HG03196 (cell line): ENCODE measurements around the gene SMIM12.

Experiments used
- ATAC-seq: cut with Tn5 transposase; IDR thresholded peaks from one replicate; pipeline ENCODE4 v1.9.1; 2021; ENCODE audit not compliant: unreplicated experiment

SMIM12 gene

DNA sequence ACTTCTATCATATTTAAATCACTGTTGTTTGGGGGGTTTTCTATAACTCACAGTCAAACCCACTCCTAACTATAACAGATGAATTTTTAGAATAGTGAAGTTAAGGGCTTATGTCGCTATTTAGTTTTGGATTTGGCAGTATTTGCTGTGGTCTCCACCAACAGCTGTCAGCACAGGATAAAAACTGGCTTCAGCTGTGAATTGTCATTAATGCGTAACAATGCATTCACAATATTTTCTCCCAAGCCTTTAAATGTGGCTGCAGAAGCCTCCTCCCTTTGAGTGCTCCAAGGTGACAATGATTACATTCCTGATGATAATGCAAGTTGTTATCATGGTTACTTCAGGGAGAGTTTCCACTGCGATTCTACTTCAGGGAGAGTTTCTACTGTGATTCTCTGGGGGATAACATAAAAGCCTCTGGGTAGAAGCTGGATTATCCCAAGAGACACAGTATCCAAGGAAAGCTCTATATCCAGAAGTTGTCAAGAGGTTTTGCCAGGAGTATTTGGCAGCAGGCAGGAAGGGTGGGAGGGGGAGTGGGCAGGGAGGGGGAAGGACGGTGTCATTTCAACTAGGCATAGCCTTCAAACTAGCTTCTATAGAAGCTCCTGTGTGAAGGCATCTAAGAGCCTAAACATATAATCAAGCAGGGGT, 14.9 kb upstream of the SMIM12 start:
- no peak for ATAC-seq

DNA sequence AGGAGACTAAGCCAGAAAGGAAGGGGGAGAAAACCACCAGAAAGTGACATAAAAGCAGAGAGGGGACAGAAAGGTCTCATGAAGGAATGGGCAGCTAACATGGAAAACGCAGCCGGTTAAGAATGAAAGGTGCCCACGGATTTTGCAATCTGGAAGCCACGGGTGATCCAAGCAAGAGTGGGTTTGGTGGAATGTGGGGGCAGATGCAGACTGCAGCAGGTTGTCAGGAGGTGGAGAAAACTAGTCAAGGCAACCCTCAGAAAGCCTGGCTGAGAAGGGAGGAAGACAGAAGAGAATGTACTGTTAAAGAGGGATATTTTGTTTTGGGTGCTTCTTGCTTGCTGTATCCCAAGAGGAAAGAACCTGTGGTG, 12.6 kb upstream of the SMIM12 start:
- no peak for ATAC-seq

DNA sequence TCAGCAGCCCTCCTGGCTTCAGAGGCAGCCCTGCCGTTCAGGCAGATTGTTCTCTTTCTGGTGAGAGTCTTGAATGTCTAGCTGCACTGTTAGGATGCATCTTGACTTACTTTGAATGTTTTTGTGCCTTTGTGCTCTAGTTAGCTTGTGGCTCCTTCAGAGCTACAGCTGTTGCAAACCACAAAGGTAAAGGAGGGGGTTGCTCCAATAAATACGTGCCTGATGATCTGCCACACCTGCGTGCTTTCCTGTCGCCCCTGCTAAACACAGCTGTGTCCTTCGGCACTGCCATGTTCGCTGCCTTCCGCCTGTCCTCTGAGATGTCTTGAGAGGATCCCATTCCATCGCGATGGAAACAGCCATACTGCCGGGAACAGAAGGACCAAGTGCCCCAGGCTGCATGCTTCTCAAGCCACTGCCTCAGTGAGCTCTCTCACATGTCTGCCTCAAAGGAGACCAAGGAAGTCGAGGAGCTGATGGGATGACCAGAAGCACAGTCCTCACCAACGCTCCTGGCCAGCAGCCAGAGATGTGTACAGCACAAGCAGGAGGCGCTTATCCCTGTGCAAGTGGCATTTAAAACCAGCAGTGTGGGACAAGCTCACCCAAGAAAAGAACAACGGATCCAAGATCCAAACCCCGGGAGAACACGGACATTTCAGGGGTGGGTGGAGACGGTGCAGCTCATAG, 12.0 kb upstream of the SMIM12 start:
- no peak for ATAC-seq

DNA sequence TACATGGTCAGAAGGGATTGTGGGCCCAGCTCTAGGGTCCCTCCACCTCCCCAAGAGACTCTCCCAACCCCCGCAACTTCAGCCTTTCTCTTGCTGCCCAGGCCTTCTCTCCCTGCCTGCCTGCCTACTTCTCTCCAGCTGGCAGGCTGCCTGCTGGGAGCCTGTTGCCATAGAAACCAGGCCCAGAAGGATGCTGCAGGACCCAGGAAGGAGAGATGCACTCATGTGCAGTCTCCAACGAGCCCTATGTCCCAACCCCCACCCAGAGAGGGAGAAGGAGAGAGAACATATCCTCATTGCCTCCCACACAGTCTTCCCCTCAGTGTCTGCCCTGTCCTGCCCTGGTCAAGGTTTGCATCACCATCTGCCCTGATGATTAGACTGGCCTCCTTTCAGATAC, 10.8 kb upstream of the SMIM12 start:
- no peak for ATAC-seq

DNA sequence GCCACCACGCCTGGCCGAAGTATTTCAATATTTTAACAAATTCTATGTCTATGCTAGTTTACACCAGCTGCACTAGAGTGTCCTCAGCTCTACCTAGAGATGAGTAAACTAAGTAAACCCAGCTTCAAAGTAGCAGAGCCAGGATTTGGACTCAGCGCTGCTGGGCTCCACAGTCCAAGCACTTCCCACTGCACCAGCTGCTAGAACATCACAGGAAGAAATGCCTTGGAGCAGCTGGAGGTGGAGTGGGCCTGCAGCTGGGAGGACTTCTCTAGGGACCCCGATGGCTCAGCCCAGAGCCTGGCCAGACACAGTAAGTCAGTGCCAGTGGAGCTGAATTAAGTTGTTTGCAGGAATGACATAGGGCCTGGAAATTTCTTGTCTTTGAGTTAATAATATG, 10.2 kb upstream of the SMIM12 start:
- no peak for ATAC-seq

DNA sequence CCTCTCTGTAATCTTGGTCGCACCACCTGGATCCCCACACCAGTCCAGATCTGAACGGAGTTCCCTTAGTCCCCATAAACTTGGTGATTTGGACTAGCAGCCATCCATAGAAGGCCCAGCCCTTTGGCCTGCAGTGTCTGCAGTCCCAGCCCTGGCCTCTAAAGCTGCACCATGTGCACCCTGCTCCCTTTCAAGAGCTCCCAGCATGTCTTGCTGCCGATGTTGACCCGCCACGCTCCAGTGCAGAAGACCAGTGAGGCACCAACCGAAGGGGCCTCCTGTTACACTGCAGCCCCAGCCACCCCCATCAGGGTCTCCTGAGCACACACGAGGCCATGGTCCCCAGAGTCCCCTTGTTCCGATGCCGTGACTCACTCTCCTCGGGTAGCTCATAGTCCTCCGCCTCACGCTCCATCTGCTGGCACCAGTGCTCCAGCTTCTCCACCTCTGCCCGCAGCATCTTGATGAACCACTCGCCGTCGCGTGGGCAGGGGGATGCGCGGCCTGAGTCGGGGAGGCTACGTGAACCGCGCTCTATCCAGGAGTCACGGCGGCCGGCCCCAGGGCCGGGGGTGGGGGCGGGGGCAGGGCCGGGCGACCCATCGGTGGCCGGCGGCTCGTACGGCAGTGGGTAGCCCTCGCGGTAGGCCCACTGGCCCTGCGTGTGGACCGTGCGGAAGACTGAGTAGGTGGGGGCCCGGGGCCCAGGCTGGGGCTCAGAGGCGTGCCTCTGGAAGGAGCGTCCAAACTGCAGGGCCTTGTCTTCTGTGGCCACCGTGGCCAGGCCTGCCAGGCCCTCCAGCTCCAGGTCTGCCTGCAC, 8.9 kb upstream of the SMIM12 start:
- ATAC-seq = no peak

DNA sequence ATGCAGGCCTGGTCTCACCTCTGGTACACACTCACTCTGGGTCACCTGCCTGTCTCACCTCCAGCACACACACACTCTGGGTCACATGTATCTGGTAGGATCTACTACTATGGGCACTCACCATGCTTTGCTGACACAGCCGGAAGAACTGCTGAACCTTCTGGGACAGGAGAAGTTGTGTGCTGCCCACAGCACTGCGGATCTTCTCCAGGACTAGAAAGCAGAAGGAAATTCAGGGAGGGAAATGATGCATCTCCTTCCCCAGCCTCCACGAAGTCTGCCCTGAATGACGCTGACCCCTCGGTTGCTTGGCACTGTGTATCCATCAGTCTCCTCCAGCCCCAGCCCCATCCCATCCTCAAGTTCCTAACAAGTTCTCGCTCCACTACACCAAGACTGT, 7.9 kb upstream of the SMIM12 start:
- ATAC-seq = no peak

DNA sequence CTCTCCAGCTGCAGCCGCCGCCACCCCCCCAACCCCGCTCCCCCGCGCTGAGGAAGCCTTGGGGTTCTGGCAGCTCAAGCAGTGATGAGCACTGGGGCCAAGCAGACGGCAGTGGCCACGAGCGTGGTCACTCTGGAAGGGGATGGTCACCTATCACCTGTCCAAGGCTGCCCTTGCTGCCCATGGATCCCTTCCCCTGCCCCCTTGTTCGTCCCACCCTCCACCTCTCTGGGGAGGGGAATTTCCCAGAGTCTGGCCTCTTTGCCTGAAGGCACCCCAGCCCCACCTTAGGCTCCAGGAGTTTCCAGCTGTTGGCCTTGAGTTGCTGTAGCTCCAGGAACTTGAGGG, 7.2 kb upstream of the SMIM12 start:
- no peak for ATAC-seq

DNA sequence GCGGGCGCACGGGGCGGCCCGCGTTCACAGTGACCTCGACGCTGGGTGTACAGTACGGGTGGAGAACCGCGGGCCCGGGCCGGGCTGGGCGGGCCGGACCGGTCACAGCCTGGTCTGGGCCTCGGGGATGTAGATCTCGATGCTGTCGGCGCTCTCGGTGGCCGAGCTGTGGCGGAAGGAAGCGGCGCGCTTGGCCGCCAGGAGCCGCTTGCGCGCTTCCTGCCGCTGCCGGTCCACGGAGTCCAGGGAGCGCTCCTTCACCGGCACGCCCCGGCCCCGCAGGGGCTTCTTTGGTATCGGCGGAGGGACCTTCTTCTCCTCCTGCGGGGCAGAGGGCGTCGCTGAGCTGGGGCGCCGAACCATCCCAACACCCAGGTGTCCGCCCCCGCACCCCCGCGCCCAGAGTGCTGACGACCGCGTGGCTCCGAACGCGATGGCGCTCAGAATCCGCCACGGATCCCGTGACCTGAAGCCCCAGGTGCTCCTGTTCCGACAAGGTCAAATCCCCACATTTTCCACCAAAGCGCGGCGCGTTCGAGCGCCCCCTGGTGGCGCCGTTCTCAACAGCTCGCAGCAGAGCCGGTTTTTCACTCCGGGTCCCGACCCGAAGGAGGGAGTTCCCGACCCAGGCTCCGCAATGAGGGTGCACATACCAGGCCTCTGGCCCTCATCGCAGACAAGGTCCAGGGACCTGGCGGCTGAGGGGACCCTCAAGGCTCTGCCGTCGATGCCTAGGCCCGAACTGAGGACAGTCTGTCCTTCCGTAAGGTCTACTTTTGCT, 6.6 kb upstream of the SMIM12 start:
- peak; percentile 50 for ATAC-seq

DNA sequence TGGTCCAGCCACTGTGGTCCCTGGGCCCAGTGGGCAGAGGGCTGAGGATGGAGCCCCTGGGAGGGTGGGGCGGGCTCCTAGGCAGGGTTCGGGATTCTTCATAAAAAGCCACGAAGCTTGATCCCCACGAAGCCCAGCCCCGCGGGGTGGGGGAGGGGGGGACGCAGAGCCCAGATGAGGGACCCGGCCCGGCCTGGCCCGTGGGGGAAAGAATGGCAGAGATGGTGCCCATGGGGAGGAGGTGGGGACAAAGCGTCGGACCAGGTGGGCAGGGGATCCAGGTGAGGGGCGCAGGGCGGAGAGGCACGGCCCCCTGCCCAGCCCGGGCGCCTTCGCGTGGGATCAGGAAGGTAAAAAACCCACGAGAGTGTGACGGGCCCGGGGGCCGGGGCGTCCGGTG, 6.0 kb upstream of the SMIM12 start:
- no peak for ATAC-seq

DNA sequence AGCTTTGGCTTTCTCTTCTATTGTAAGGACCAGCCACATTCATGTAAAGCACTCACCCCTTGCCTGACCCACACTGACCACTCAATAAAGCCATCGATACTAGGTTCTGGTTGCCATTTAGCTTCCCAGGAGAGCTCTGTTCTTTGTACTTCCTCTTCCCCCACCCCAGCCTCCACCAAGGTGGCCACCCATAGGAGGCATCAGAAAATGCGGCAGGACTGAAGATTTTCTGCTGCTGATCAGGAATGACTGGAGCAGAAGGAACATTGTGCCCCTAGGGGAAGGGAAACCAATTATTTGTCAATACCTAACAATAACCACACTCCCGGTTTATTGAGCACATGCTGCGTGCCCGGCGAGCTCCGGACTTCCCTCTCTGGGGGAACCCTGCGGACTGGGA, 5.2 kb upstream of the SMIM12 start:
- no peak for ATAC-seq

DNA sequence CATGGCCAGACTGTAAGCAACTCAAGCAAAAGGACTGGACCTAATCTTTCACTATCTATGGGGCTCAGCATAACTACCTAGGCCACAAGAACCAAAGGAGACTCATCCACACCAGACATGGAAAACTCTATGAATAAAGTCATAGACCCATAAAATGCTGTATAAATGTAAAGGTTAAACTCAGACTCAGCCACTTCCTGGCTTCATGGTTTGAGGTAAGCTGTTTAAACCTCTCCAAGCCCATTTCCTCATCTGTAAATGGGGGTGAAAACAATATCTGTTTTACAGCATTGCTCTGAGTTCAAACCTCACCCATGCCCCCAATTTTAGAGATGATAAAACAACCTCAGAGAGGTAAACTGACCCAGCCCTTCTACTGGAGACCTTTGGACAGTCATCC, 4.0 kb upstream of the SMIM12 start:
- no peak for ATAC-seq

DNA sequence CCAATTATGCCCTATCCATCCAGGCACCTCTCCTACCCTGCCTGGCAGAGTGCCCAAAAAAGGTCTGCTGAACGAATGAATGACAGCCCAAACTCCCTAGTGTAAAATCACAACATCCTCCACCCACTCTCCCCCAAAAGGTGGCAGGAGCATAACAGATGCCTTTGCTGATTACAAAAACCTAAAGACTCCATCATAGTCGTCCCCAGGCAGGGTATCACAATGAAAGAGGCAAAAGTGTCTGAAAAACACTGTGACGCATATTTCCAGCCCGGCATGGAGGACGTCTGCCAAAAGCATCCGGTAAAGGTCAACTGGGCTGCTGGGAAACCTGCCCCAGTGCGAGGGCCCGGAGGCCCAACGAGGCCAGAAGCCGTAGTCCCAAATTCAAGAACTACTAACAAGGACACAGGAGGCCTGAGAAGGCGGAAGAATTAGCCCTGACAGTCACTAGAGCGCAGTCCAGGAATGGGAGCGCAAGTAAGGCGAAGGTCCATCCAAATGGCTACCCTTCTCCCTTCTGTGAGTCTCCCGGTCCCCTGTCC, 576 bp downstream of the SMIM12 start:
- ATAC-seq = peak; percentile 21

DNA sequence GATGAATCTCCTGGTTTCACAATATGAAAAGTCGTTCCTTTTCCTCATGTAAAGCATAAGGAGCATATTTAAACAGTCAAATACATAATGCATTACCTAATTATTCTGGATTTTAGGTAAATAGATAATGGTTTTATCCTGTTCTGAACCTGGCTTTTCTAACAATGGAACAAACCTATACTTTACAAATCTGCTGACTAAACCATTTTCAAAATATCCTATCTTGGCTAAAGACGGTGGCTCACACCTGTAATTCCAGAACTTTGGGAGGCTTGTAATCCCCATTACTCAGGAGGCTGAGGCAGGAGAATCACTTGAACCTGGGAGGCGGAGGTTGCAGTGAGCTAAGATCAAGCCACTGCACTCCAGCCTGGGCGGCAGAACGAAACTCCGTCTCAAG, 2.9 kb downstream of the SMIM12 start:
- no peak for ATAC-seq

DNA sequence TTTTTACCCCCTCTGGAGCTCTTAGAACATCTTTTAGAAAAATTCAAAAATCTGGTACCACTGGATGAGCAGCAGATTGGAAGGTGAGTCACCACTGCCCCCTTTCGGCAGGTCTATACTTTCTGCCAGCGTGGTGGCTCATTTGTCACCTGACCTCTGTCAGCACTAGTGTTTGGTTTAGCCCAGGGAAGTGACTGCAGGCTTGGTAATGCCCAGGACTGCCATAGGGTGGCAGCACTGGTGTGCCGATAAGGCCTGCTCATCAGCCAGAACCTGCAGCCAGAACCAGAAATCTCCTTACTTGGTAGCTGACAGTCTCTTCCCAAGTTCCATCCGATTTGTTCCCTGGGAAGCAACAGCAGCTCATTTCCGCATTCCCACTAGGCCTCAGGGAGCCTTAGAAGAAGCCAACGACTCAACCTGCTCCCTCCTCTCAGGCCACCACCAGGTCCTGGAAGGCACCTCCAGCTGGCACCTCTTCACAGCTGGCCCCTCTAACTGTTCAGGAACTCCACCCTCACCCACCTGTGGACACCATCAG, 6.8 kb downstream of the SMIM12 start:
- peak; percentile 89 for ATAC-seq

DNA sequence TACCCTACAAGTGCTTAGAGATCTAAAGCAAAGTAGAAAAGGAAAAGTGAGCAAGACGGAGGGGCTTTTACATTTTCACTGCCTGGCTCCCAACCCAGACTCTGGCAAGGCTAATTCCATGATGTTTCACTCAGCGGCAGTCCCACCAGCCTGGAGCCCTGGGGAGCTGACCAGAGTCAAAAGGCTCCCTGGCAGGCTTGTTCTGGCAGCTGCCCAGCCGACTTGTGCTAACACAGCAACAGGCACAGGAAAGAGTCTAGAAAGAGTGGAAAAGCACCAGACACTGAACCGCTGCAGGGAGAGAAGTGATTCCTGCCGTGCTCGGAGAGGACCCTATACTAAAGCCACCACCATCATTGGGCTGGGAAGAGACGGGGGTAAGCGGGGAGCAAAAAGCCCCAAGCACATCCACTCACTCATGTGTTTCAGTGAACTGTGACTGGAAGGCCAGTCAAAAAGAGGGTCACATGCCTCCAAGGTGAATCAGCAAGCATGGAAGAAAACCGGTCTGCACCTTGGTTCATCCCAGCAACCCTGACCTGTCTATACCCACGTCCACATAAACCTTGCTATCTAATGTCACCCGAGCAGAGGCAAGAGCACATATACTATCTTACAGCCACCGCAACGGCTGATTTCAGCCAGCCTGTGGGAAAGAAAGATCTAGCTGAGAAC, 8.0 kb downstream of the SMIM12 start:
- no peak for ATAC-seq

DNA sequence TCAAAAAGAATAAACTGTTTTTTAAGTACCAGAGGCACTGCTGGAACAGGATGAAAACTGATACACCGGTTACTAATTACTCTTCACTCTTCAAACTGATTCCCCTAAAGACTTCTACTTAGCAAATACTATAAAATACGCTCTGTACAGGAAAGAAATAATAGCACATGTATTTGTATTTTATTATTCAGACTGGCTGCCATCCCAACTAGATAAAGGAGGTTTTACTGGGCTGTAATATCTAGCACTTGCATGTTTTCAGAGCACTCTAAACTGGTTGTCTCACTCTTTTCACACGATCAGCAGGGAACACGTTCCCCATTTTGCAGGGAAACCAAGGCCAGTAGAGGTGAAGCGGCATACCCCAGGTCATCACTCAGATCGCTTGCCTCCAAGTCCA, 9.2 kb downstream of the SMIM12 start:
- no peak for ATAC-seq

DNA sequence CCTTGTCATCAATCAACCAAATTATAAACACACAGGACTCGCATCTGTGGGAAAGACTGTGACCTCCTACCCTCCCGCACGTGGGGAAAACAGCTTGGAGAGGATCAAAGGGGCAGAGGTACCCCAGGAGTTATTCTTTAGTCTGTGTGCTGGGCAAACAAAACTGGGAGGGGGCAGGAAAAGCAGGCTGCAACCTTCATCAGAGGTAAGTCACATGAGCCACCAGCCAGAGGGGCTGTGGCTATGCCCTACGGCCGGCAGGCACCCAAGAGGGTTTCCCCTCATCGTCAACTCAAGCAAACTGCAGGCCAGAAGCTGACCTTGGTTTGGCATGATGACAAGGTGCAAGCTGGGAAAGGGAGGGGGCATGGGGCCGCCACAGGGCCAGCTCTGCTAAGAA, 12.5 kb downstream of the SMIM12 start:
- no peak for ATAC-seq

DNA sequence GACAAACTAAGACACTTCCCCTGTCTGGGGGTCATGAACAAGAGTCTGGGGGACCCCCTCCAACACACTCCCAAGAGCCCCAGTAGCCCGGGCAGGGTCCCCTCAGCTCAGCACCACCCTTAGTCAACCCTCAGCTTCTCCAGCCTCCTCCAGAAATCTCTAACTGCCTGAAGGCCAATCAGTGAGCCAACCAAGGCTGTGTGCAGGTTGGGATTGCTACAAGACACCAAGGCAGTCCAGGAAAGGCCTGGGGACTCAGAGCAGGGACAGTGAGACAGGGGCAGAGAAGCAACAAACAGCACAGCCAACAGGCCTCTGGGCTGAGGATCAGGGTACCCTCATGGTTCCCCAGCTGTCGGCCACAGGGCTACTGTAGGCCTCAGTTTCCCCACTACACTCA, 13.3 kb downstream of the SMIM12 start:
- no peak for ATAC-seq

DNA sequence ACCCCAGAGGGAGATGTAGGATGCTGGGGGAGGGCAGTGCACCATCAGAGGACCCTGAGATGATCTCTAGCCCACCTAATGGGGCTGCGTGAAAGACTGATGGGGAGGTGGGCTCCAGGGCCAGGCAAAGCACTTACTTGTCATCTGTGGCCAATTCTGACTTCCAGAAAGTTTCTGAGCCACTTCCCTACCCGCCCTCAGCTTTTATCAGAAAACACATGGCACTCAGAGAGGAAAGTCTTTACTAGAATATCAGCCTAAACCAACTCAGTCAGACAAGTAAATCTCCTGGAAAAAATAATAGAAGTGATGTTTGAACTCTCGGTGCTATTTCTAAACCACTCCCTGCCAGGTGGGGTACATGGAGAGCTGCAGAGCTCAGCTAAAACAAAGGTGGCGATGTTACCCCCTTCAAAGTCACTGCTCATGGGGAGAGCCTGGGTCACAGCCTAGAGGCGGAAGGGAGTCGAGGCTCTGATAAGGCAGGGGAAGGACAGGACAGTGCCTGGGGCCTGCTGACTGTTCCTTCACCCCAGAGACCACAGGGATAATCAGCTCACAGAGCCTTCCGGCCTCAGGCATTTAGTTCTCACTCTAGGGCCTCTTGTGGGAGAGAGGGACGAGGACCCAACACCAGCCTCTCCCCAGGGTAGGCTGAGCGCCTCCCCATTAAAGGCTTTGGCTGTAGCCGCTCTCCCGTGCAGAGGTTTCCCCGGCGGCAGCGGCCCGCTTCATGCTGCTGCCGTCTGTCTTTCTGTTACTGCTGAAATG, 14.2 kb downstream of the SMIM12 start:
- no peak for ATAC-seq
